HepG2 (cell line): ENCODE results near the gene SH2D7. TPM values are rescaled to one million over a fixed set of nuclear protein-coding genes. Genes with fewer than 3 reads are reported as not detected.

ENCODE experiments used
- ATAC-seq: fragments of 200-7000 bp; cut with Tn5 transposase; 3 replicates; pipeline ENCODE4 v1.9.1; 2020; ENCODE audit warnings: mild to moderate bottlenecking, moderate library complexity
- BruUV-seq: library from RNA; stranded (reverse); fragments of 400-500 nt; replicated peaks from 2 replicates; lab custom pipeline; 2021; lab: Mats Ljungman, UMichigan
- CTCF ChIA-PET: fragments of 300-600 bp; formaldehyde crosslinking; extraction: SDS; loops from one replicate; lab custom pipeline; 2021; ENCODE audit warnings: low total read pairs, inconsistent platforms, low intra/inter-chr PET ratio; lab: Yijun Ruan, JAX
- POLR2A ChIA-PET: fragments of 350-600 bp; sonication (Branson Sonifier 250); formaldehyde crosslinking; loops from one replicate; lab custom pipeline; 2020; ENCODE audit warnings: antibody characterized with exemption, inconsistent platforms; lab: Yijun Ruan, JAX
- DNase-seq: peaks from one replicate; pipeline ENCODE4 v3.0.0-alpha.2; 2015; ENCODE audit warnings: low spot score
- FAIRE-seq: peaks from 3 replicates; lab custom pipeline; 2011; peaks lifted over from hg19 to GRCh38; lab: Jason Lieb, UNC
- H2AFZ ChIP-seq: one replicate; pipeline ENCODE4 v1.6.1; 2011; ENCODE audit warnings: low read length, inconsistent platforms
- H3K27ac ChIP-seq: fragments of 300-600 bp; 3 replicates; pipeline ENCODE4 v1.8.0; 2011; ENCODE audit warnings: mixed run types, mild to moderate bottlenecking, mixed read lengths, low read length, inconsistent platforms; ENCODE audit not compliant: insufficient read depth; ENCODE audit errors: extremely low read length
- H3K27me3 ChIP-seq, 2 experiments: fragments of 200-600 bp in 1 of 2; 2 replicates in 1 of 2; 3 replicates in 1 of 2; pipeline versions ENCODE4 v1.6.0 to v1.8.0; 2011; ENCODE audit warnings: low read length in 2 of 2, mild to moderate bottlenecking in 2 of 2, moderate library complexity in 2 of 2, inconsistent platforms in 1 of 2; ENCODE audit not compliant: insufficient read depth in 2 of 2, control insufficient read depth in 1 of 2
- H3K36me3 ChIP-seq, 2 experiments: fragments of 200-600 bp in 1 of 2; replicated peaks in 1 of 2; 2 replicates in 1 of 2; 3 replicates in 1 of 2; pipeline versions ENCODE4 v1.5.1 to v1.8.0; 2011; ENCODE audit warnings: low read length in 2 of 2, inconsistent platforms in 1 of 2; ENCODE audit not compliant: insufficient read depth in 2 of 2, control insufficient read depth in 1 of 2
- H3K4me1 ChIP-seq: 2 replicates; pipeline ENCODE4 v1.5.1; 2012; ENCODE audit warnings: low read length, inconsistent platforms; ENCODE audit not compliant: insufficient read depth
- H3K4me2 ChIP-seq: 2 replicates; pipeline ENCODE4 v1.6.0; 2011; ENCODE audit warnings: low read depth, low read length, inconsistent platforms
- H3K4me3 ChIP-seq, 3 experiments: fragments of 200-600 bp in 1 of 3; sonication (generic), shearing (Covaris generic) in 1 of 3; replicated peaks in 1 of 3; 2 replicates each; pipeline ENCODE4 v1.5.1; 2011 to 2016; ENCODE audit warnings: low read length in 3 of 3, inconsistent platforms in 2 of 3, low read depth in 2 of 3, mild to moderate bottlenecking in 2 of 3, control low read depth in 1 of 3, mixed read lengths in 1 of 3; ENCODE audit not compliant: insufficient read depth in 1 of 3
- H3K79me2 ChIP-seq: one replicate; pipeline ENCODE4 v1.6.1; 2011; ENCODE audit warnings: low read length, inconsistent platforms; ENCODE audit not compliant: insufficient read depth
- H3K9ac ChIP-seq: 2 replicates; pipeline ENCODE4 v1.6.0; 2011; ENCODE audit warnings: mild to moderate bottlenecking, low read depth, low read length, inconsistent platforms; ENCODE audit not compliant: insufficient read depth
- H3K9me3 ChIP-seq: 2 replicates; pipeline ENCODE4 v1.5.1; 2012; ENCODE audit warnings: mild to moderate bottlenecking, low read length
- H4K20me1 ChIP-seq: 2 replicates; pipeline ENCODE4 v1.6.0; 2011; ENCODE audit warnings: inconsistent platforms, mild to moderate bottlenecking, low read length, moderate library complexity; ENCODE audit not compliant: insufficient read depth
- DNMT1 ChIP-seq: sonication (generic); formaldehyde crosslinking; IDR thresholded peaks from 2 replicates; pipeline ENCODE4 v1.5.1; 2020; ENCODE audit warnings: mild to moderate bottlenecking, missing genetic modification reagents
- ERF ChIP-seq: IDR thresholded peaks from 2 replicates; pipeline ENCODE4 v1.6.1; 2018; ENCODE audit warnings: missing biosample characterization, missing genetic modification reagents
- FIP1L1 ChIP-seq: fragments of 200-400 bp; formaldehyde crosslinking; IDR thresholded peaks from 2 replicates; pipeline ENCODE4 v1.6.1; 2018; ENCODE audit warnings: low read depth, mild to moderate bottlenecking, low read length, moderate library complexity, borderline replicate concordance; ENCODE audit not compliant: insufficient read depth
- KDM5B ChIP-seq: sonication (generic); formaldehyde crosslinking; IDR thresholded peaks from 2 replicates; pipeline ENCODE4 v1.4.0; 2020; ENCODE audit warnings: missing genetic modification reagents, mild to moderate bottlenecking, borderline replicate concordance
- NBN ChIP-seq: fragments of 450-650 bp; conservative IDR thresholded peaks from 2 replicates; pipeline ENCODE4 v1.6.1; 2017
- PATZ1 ChIP-seq: sonication (generic); formaldehyde crosslinking; IDR thresholded peaks from 2 replicates; pipeline ENCODE4 v1.4.0; 2020; ENCODE audit warnings: missing genetic modification reagents
- RAD21 ChIP-seq: fragments of 450-650 bp; formaldehyde crosslinking; IDR thresholded peaks from 2 replicates; pipeline ENCODE4 v1.5.0; 2020; ENCODE audit warnings: mild to moderate bottlenecking
- SMAD9 ChIP-seq: sonication (generic); formaldehyde crosslinking; IDR thresholded peaks from 2 replicates; pipeline ENCODE4 v1.5.1; 2020; ENCODE audit warnings: mild to moderate bottlenecking, missing genetic modification reagents
- TBX3 ChIP-seq: fragments of 450-650 bp; IDR thresholded peaks from 2 replicates; pipeline ENCODE4 v1.6.1; 2017; ENCODE audit warnings: antibody characterized with exemption, mild to moderate bottlenecking, inconsistent platforms, borderline replicate concordance
- THAP8 ChIP-seq: sonication (generic); formaldehyde crosslinking; IDR thresholded peaks from 2 replicates; pipeline ENCODE4 v1.5.1; 2020; ENCODE audit warnings: missing genetic modification reagents, mild to moderate bottlenecking, borderline replicate concordance
- ZNF101 ChIP-seq: sonication (generic); formaldehyde crosslinking; IDR thresholded peaks from 2 replicates; pipeline ENCODE4 v1.4.0; 2020; ENCODE audit warnings: mild to moderate bottlenecking, low read depth, missing genetic modification reagents, borderline replicate concordance
- ZNF263 ChIP-seq: sonication (generic); formaldehyde crosslinking; IDR thresholded peaks from 2 replicates; pipeline ENCODE4 v1.4.0; 2020; ENCODE audit warnings: missing genetic modification reagents
- ZSCAN20 ChIP-seq: sonication (generic); formaldehyde crosslinking; IDR thresholded peaks from 2 replicates; pipeline ENCODE4 v1.4.0; 2020; ENCODE audit warnings: missing genetic modification reagents, mild to moderate bottlenecking, borderline replicate concordance
- WGBS: methylation state at CpG from one replicate; pipeline ENCODE4 v1.1.6; 2017; ENCODE audit warnings: low lambda C conversion rate; 5-methylcytosine and 5-hydroxymethylcytosine counted together
- in situ Hi-C: cut with HindIII; loops from 2 replicates; pipeline ENCODE4 v1.10.0; 2017; ENCODE audit warnings: low pct_unique_long_range_greater_than_20kb; ENCODE audit not compliant: extremely low pct_ligation_motif_present
- intact Hi-C: fragments of 100-400 bp; cut with micrococcal nuclease; formaldehyde crosslinking; loops from one replicate; pipeline ENCODE4 v1.10.0; 2022; ENCODE audit not compliant: unreplicated experiment
- polyA plus RNA-seq, 8 experiments: library from polyadenylated mRNA; depleted of rRNA in 3 of 8; stranded (reverse) in 7 of 8; unstranded in 1 of 8; fragments of >200 nt; fragmentation: Illumina TruSeq in 4 of 8; extraction: Trizol in 4 of 8; gene quantifications; 2 replicates each; pipeline versions ENCODE4 v1.2.1 to v1.2.3, GENCODE V29; 2011 to 2016; ENCODE audit warnings: low read depth in 4 of 8, missing spikeins in 1 of 8, mixed read lengths in 1 of 8; ENCODE audit not compliant: insufficient read depth in 1 of 8
- total RNA-seq, 5 experiments: library from RNA; depleted of rRNA; stranded (reverse); fragments of >200 nt; fragmentation: Illumina TruSeq; extraction: Trizol; gene quantifications; 2 replicates each; pipeline ENCODE4 v1.2.3, GENCODE V29; 2016; ENCODE audit warnings: low read depth in 1 of 5
- TF ChIP-seq, protein P1 (sequence below): sonication (generic); formaldehyde crosslinking; IDR thresholded peaks from 2 replicates; pipeline ENCODE4 v1.5.1; 2020; ENCODE audit warnings: mild to moderate bottlenecking, missing genetic modification reagents, moderate library complexity
- TF ChIP-seq, protein P2 (sequence below): sonication (generic); formaldehyde crosslinking; IDR thresholded peaks from 2 replicates; pipeline ENCODE4 v1.8.1; 2023; ENCODE audit warnings: missing genetic modification reagents, mild to moderate bottlenecking, borderline replicate concordance

Gene SH2D7
- total and polyA plus RNA-seq, 2 of the 13 experiments (the other 11 are each of a cell fraction or from before 2014, with no cell fraction given), result not detected

- Histone ChIP-seq H3K4me2 (peak overlapping the region; percentile 73), H3K4me1 (peaks cover 48% of the 10 kb centered on the region), H3K27me3 (no peaks in the 10 kb centered on the region), H3K27ac (peak overlapping the region; percentile 53), H3K36me3 (peaks cover 2 to 5% of the 10 kb centered on the region in 2 experiments; a peak in 2 of 5 replicates), H4K20me1 (peaks cover 4% of the 10 kb centered on the region; the same call in 1 of the 2 replicates), H3K79me2 (peaks cover 32% of the 10 kb centered on the region), H2AFZ (no peak overlapping the region), H3K9ac (no peak overlapping the region), H3K4me3 (peak overlapping the region in 1 of 3 experiments; percentile 49; a peak in 2 of 6 replicates), H3K9me3 (no peaks in the 10 kb centered on the region)
- BruUV-seq, result no TSS peak
- peak; percentile 45 for ATAC-seq
- ChIA-PET CTCF (no interaction called here), POLR2A (interaction anchor here (0.7 to 1.4 kb wide), 3 partner anchors 9 to 255 kb away, joined by 3 to 6 read pairs (median 3); no protein-coding TSS in a partner anchor)
- DNase-seq, result no peak
- intact Hi-C loops (loop anchor here (1.0 kb wide), 1 partner anchor 9 kb away; no protein-coding TSS in a partner anchor), in situ Hi-C loops (no loop called here)
- FAIRE-seq, result no peak
- 79% methylated on average over 2 of the region's 2 CpGs for WGBS
- TF ChIP-seq ZSCAN20 (CRISPR knock-in tag), result no peak
- TF ChIP-seq DNMT1 (CRISPR knock-in tag), result no peak
- no peak for TF ChIP-seq TBX3
- no peak for TF ChIP-seq ERF
- TF ChIP-seq RAD21 (CRISPR knock-in tag), result no peak
- TF ChIP-seq, protein P1, sequence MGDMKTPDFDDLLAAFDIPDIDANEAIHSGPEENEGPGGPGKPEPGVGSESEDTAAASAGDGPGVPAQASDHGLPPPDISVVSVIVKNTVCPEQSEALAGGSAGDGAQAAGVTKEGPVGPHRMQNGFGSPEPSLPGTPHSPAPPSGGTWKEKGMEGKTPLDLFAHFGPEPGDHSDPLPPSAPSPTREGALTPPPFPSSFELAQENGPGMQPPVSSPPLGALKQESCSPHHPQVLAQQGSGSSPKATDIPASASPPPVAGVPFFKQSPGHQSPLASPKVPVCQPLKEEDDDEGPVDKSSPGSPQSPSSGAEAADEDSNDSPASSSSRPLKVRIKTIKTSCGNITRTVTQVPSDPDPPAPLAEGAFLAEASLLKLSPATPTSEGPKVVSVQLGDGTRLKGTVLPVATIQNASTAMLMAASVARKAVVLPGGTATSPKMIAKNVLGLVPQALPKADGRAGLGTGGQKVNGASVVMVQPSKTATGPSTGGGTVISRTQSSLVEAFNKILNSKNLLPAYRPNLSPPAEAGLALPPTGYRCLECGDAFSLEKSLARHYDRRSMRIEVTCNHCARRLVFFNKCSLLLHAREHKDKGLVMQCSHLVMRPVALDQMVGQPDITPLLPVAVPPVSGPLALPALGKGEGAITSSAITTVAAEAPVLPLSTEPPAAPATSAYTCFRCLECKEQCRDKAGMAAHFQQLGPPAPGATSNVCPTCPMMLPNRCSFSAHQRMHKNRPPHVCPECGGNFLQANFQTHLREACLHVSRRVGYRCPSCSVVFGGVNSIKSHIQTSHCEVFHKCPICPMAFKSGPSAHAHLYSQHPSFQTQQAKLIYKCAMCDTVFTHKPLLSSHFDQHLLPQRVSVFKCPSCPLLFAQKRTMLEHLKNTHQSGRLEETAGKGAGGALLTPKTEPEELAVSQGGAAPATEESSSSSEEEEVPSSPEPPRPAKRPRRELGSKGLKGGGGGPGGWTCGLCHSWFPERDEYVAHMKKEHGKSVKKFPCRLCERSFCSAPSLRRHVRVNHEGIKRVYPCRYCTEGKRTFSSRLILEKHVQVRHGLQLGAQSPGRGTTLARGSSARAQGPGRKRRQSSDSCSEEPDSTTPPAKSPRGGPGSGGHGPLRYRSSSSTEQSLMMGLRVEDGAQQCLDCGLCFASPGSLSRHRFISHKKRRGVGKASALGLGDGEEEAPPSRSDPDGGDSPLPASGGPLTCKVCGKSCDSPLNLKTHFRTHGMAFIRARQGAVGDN (CRISPR knock-in tag), result 0 out of 2 replicates have a peak, but pooled peaks have one; percentile 21
- no peak for TF ChIP-seq NBN
- TF ChIP-seq SMAD9 (CRISPR knock-in tag), result no peak
- TF ChIP-seq, protein P2, sequence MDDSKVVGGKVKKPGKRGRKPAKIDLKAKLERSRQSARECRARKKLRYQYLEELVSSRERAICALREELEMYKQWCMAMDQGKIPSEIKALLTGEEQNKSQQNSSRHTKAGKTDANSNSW (CRISPR knock-in tag), result no peak
- TF ChIP-seq THAP8 (CRISPR knock-in tag), result no peak
- 0 out of 2 replicates have a peak, but pooled peaks have one; percentile 4 for TF ChIP-seq PATZ1 (CRISPR knock-in tag)
- no peak for TF ChIP-seq KDM5B (CRISPR knock-in tag)
- 0 out of 2 replicates have a peak, but pooled peaks have one; percentile 32 for TF ChIP-seq ZNF263 (CRISPR knock-in tag)
- TF ChIP-seq ZNF101 (CRISPR knock-in tag), result no peak
- TF ChIP-seq FIP1L1, result no peak
Measured at GRCh38 chr15:78056714-78057269, 35.6 kb upstream of the SH2D7 start.
